Neural progenitor cell (in vitro differentiated cells): Measurements from ENCODE around the gene HMGCR.

Source experiments
- CTCF ChIP-seq: fragments of 200-600 bp; sonication (generic); IDR thresholded peaks from 2 replicates; pipeline ENCODE4 v1.5.1; 2017; ENCODE audit warnings: antibody characterized with exemption, mild to moderate bottlenecking
- EZH2 ChIP-seq: fragments of 200-600 bp; sonication (generic); IDR thresholded peaks from 2 replicates; pipeline ENCODE4 v1.6.1; 2017; ENCODE audit warnings: antibody characterized with exemption, mild to moderate bottlenecking, moderate library complexity
- EZH2phosphoT487 ChIP-seq: fragments of 200-600 bp; sonication (generic); IDR thresholded peaks from 2 replicates; pipeline ENCODE4 v1.6.1; 2017; ENCODE audit warnings: antibody characterized with exemption

GRCh38 chr5:75335952-75336614, 937 bp upstream of the HMGCR start:
- TF ChIP-seq CTCF (peak; percentile 25), EZH2 (no peak), EZH2phosphoT487 (no peak)
